Mucosa of descending colon (tissue), 3 donors: ENCODE data around the gene RIMS3. TPM values are rescaled to one million over a fixed set of nuclear protein-coding genes. Genes with fewer than 3 reads are reported as not detected.
"Not testable (repeated sequence)": the region's sequence is repeated elsewhere in the genome, so short reads cannot be mapped to it uniquely, and the experiment has no call there.

ENCODE experiments used
- ATAC-seq: fragments of 200-7000 bp; cut with Tn5 transposase; one replicate; pipeline ENCODE4 v1.9.1; 2020; ENCODE audit warnings: mild to moderate bottlenecking, moderate library complexity
- DNase-seq, 3 donors: peaks; one replicate each; pipeline ENCODE4 v3.0.0-alpha.2; 2020
- H3K36me3 ChIP-seq: fragments of 200-600 bp; one replicate; pipeline ENCODE4 v1.8.0; 2021; ENCODE audit warnings: low read depth, mild to moderate bottlenecking
- H3K4me1 ChIP-seq: fragments of 200-600 bp; one replicate; pipeline ENCODE4 v1.8.0; 2021; ENCODE audit warnings: low read depth, mild to moderate bottlenecking
- H3K4me3 ChIP-seq: fragments of 200-600 bp; one replicate; pipeline ENCODE4 v1.8.0; 2021; ENCODE audit warnings: mild to moderate bottlenecking
- H3K9me3 ChIP-seq: fragments of 200-600 bp; one replicate; pipeline ENCODE4 v1.8.0; 2021; ENCODE audit warnings: mild to moderate bottlenecking
- CTCF ChIP-seq: fragments of 200-600 bp; IDR thresholded peaks from one replicate; pipeline ENCODE4 v1.8.0; 2022; ENCODE audit warnings: antibody characterized with exemption, mild to moderate bottlenecking
- intact Hi-C, 2 donors: fragments of 100-400 bp; cut with DNase I in 1 of 2; cut with micrococcal nuclease in 1 of 2; formaldehyde crosslinking; loops; one replicate each; pipeline versions ENCODE4 v1.11.0 to v1.11.1; 2022; cut with DNase I, micrococcal nuclease
- total RNA-seq, 3 donors: library from RNA; stranded (reverse); fragmentation: NEBNext Ultra II Directional in 2 of 3; extraction: Animal tissue kit (Norgen Biotek cat#: 25700) in 2 of 3; gene quantifications; one replicate each; pipeline versions ENCODE4 v1.2.1 to v1.2.4, GENCODE V29; 2021 to 2023
- donor health status: DM: no; HTN: no; CAD: no; lungs with moderate emphysema.
- donor health status: DM: no; HTN: no; CAD: no.
- donor health status: DM: no; HTN: yes; CAD: no.

Gene RIMS3
- total RNA-seq, 3 donors from 2014 or later = 6.9 to 23.3 (median 11.9) TPM

GRCh38 chr1:40633931-40634376 lies 31.5 kb downstream of the RIMS3 start:
- ATAC-seq (peak; percentile 53), DNase-seq (peak in 2 of 3 donors; percentile 49 to 59)
- Histone ChIP-seq H3K4me3 (no peak overlapping the region), H3K9me3 (no peaks in the 10 kb centered on the region), H3K4me1 (peaks cover 19% of the 10 kb centered on the region), H3K36me3 (no peaks in the 10 kb centered on the region)
- TF ChIP-seq CTCF = no peak
- intact Hi-C loops = no loop called here

DNA sequence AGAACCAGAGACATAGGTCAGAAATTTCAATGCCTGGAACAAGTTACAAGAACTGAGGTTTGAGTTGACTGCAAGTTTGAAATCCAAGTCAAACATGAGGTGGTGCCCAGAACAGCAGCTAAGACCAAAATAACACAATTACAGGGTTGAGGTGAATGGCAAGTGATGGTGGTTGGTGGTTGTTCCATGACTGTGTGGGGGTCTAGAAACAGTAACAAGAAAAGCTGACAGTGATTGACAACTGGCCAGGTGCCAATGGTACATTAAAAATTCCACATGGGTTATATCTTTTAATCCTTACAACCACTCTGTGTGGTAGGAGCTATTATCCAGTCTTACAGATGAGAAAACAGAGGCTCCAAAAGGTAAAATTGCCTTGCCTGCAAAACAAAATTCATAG lies 32.0 kb downstream of the RIMS3 start:
- Histone ChIP-seq H3K4me3 (no peak overlapping the region), H3K4me1 (peaks cover 23% of the 10 kb centered on the region), H3K36me3 (no peaks in the 10 kb centered on the region), H3K9me3 (no peaks in the 10 kb centered on the region)
- ATAC-seq (no peak), DNase-seq (no peak)
- intact Hi-C loops = no loop called here
- TF ChIP-seq CTCF = no peak

DNA sequence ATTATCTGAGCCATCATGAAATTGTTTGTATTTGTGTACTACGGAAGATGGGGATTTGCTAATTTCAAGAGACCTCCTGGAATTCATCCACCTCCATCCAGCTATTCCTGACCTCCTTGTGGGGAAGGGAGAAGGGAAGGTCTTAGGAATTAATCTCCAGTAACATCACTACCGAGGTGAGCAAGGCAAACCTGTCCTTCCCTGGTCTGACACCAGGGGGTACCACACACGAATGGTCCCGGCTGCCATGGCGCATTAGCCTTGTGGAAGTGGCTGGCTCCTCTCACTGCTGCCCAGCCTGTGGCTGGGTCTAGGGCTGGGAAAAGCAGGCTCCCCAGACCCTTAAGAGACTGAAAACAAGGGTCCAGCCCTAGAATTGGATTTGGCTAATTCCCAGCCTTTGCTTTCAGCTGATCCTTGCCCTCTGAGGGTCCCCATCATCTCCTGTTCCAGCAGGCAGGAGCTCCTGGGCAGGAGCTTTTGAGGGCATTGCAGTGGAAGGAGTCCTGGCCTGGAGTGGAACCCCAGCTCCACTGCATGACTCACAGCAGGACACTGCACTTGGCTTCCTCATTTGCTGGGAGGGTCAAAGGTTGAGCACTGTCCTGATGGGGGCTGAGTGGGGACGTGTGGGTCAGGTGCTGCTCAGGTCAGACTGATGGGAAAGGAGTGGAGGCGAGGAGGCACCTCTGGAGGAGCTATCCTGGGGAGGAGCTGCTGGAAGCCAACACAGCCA lies 34.8 kb downstream of the RIMS3 start:
- ATAC-seq (peak; percentile 39), DNase-seq (no peak)
- intact Hi-C loops = no loop called here

DNA sequence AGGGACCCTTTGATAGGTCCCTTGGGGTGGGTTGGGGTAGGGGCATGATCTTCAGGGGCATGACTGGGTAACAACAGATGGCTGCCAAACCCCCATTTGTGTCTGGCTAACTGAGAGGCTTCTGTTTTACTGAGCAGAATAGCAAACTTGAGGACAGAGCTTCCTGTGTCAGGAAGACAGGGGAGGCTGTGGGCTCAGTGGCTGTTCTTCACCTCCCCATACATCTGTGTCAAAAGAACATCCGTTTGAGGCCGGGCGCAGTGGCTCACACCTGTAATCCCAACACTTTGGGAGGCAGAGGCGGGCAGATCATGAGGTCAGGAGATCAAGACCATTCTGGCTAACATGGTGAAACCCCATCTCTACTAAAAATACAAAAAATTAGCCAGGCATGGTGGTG lies 35.9 kb downstream of the RIMS3 start:
- H3K4me3 ChIP-seq, ATAC-seq, DNase-seq, H3K9me3 ChIP-seq, intact Hi-C loops, H3K36me3 ChIP-seq: not testable (repeated sequence)
- H3K4me1 ChIP-seq = peaks cover 34% of the 10 kb centered on the region

More for the DNA sequence above, 34.8 kb downstream of the RIMS3 start:
- no peaks in the 10 kb centered on the region for H3K36me3 ChIP-seq
- no peak overlapping the region for H3K4me3 ChIP-seq
- no peak for TF ChIP-seq CTCF
- H3K9me3 ChIP-seq = no peaks in the 10 kb centered on the region
- H3K4me1 ChIP-seq = peaks cover 31% of the 10 kb centered on the region

DNA sequence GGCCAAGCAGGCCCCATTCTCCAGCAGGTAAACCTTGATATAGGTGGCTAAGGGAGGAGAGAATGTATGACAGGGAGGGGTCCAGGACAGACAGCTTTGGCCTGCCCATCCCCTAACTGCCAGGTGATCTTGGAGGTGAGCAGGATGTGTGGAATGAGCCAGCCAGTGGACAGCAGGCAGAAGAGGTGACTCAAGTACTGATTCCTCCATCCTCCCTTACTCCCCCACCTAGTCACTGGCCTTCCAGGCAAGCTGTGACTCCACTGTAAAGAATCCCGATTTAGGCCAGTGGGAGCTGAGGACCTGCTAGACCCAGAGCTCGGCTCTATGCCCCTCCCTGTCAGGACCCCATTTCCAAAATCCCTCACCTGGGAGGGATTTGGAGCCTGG lies 36.6 kb downstream of the RIMS3 start:
- Histone ChIP-seq H3K36me3 (no peaks in the 10 kb centered on the region), H3K9me3 (no peaks in the 10 kb centered on the region), H3K4me1 (peaks cover 29% of the 10 kb centered on the region), H3K4me3 (no peak overlapping the region)
- intact Hi-C loops = no loop called here
- TF ChIP-seq CTCF = no peak
- DNase-seq = no peak
- ATAC-seq = peak; percentile 69

DNA sequence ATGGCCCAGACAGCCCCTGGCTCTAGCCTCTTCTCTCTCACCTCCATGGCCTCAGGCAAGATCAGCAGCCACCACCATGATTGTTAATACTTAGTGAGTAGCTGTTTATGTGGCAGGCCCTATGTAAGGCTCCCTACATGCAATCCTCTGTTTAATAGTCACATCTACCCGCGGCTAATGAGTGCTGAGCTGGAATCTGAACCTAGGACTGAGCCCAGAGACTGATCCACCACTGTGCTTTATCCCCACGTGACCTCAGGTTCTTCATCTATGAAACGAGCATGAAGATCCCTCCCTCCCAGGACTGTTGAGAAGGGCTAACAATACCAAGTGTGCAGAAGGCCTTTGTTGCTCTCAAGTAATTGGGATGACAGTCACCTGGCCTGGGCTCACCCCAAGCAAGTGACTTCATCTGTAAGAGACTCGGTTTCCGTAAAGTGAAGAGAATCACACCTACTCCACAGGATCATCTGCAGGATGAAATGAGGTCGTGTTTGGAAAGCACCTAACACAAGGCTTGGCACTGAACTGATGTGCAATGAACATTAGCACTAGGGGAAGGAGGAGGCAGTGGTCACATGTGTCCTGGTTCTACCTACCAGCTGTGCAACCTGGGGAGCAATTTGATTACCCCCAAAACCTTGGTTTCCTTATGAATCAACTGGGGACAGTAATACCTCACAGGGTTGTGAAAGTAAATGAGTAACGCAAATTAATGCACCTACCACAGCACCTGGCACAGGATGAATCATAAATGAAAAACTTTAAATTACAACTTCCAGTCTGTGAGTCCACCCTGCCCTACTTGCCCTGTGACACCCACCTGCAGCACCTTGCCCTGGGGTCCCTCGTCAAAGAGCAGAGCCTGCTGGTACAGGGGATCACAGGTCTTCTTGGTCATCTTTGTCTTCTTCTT lies 37.2 kb downstream of the RIMS3 start:
- DNase-seq (peak in 1 of 3 donors; percentile 32), ATAC-seq (peak; percentile 83)
- no peaks in the 10 kb centered on the region for H3K36me3 ChIP-seq
- H3K9me3 ChIP-seq = no peaks in the 10 kb centered on the region
- H3K4me1 ChIP-seq = peaks cover 23% of the 10 kb centered on the region
- no peak overlapping the region for H3K4me3 ChIP-seq
- TF ChIP-seq CTCF = no peak
- intact Hi-C loops = no loop called here
